H1 (cell line): ENCODE data around the gene PTPN2. TPM values are rescaled to one million over a fixed set of nuclear protein-coding genes. Genes with fewer than 3 reads are reported as not detected.

ENCODE experiments used
- CTCF ChIA-PET: fragments of 300-600 bp; sonication (Branson Sonifier 250); formaldehyde crosslinking; loops from one replicate; lab custom pipeline; 2021; ENCODE audit not compliant: partially characterized antibody; lab: Charles Lee
- POLR2A ChIA-PET: fragments of 300-600 bp; sonication (Branson Sonifier 250); formaldehyde crosslinking; loops from one replicate; lab custom pipeline; 2021; ENCODE audit warnings: inconsistent platforms; ENCODE audit not compliant: partially characterized antibody; lab: Charles Lee
- DNase-seq, 2 experiments: peaks; one replicate each; pipeline versions ENCODE4 v3.0.0 to v3.0.0-alpha.2; 2010 to 2022; ENCODE audit warnings: low spot score in 2 of 2, low read depth in 1 of 2, mixed read lengths in 1 of 2
- FAIRE-seq: peaks from 2 replicates; lab custom pipeline; 2011; peaks lifted over from hg19 to GRCh38; lab: Jason Lieb, UNC
- H2AFZ ChIP-seq: 2 replicates; pipeline ENCODE4 v1.8.1; 2012; ENCODE audit warnings: low read length, inconsistent platforms
- H2AK5ac ChIP-seq: 2 replicates; pipeline ENCODE4 v1.6.1; 2013; ENCODE audit warnings: low read depth, low read length
- H2BK120ac ChIP-seq: replicated peaks from 2 replicates; pipeline ENCODE3; 2013; ENCODE audit warnings: low read depth, low read length, inconsistent platforms
- H2BK12ac ChIP-seq: 2 replicates; pipeline ENCODE4 v1.6.1; 2013; ENCODE audit warnings: low read depth, low read length
- H2BK15ac ChIP-seq: 2 replicates; pipeline ENCODE4 v1.6.1; 2013; ENCODE audit warnings: low read length
- H2BK20ac ChIP-seq: 2 replicates; pipeline ENCODE4 v1.6.1; 2013; ENCODE audit warnings: low read length
- H2BK5ac ChIP-seq: 2 replicates; pipeline ENCODE4 v1.6.1; 2013; ENCODE audit warnings: low read depth, low read length
- H3K14ac ChIP-seq: 2 replicates; pipeline ENCODE4 v1.6.1; 2013; ENCODE audit warnings: inconsistent platforms; ENCODE audit not compliant: insufficient read length
- H3K18ac ChIP-seq: 2 replicates; pipeline ENCODE4 v1.6.1; 2013; ENCODE audit warnings: low read length; ENCODE audit errors: extremely low read depth
- H3K23ac ChIP-seq: 2 replicates; pipeline ENCODE4 v1.6.1; 2013; ENCODE audit warnings: inconsistent platforms; ENCODE audit not compliant: insufficient read length
- H3K23me2 ChIP-seq: 2 replicates; pipeline ENCODE4 v1.6.1; 2013; ENCODE audit warnings: low read depth, low read length
- H3K27ac ChIP-seq: 2 replicates; pipeline ENCODE4 v1.6.1; 2011; ENCODE audit warnings: low read depth, low read length, inconsistent platforms
- H3K27me3 ChIP-seq, 4 experiments: replicated peaks in 1 of 4; 1 replicate in 1 of 4; 2 replicates in 3 of 4; pipeline versions ENCODE4 v1.6.1 to v1.8.1; 2011 to 2013; ENCODE audit warnings: low read length in 3 of 4, mild to moderate bottlenecking in 3 of 4, inconsistent platforms in 2 of 4, mixed read lengths in 2 of 4, moderate library complexity in 1 of 4; ENCODE audit not compliant: control insufficient read depth in 3 of 4, insufficient read depth in 3 of 4; ENCODE audit errors: extremely low read depth in 1 of 4
- H3K36me3 ChIP-seq, 4 experiments: 2 replicates each; pipeline versions ENCODE4 v1.6.1 to v1.8.1; 2011 to 2013; ENCODE audit warnings: mild to moderate bottlenecking in 4 of 4, low read length in 3 of 4, moderate library complexity in 2 of 4, control low read depth in 1 of 4, inconsistent platforms in 1 of 4; ENCODE audit not compliant: insufficient read depth in 4 of 4, control insufficient read depth in 2 of 4
- H3K4ac ChIP-seq: replicated peaks from 2 replicates; pipeline ENCODE3; 2013; ENCODE audit warnings: low read length, low read depth, mixed read lengths, inconsistent platforms; ENCODE audit not compliant: insufficient read length
- H3K4me1 ChIP-seq, 4 experiments: replicated peaks in 1 of 4; 1 replicate in 1 of 4; 2 replicates in 3 of 4; pipeline versions ENCODE4 v1.6.1 to v1.8.1; 2011 to 2013; ENCODE audit warnings: low read length in 3 of 4, inconsistent platforms in 2 of 4, mixed read lengths in 1 of 4; ENCODE audit not compliant: insufficient read depth in 4 of 4, control insufficient read depth in 3 of 4
- H3K4me2 ChIP-seq, 2 experiments: 2 replicates each; pipeline versions ENCODE4 v1.6.1 to v1.8.1; 2011 to 2013; ENCODE audit warnings: low read depth in 2 of 2, low read length in 2 of 2, control low read depth in 1 of 2, inconsistent platforms in 1 of 2, mild to moderate bottlenecking in 1 of 2; ENCODE audit not compliant: insufficient read depth in 1 of 2
- H3K4me3 ChIP-seq, 4 experiments: fragments of 200-600, 300-600 bp in 1 of 4; sonication (generic), shearing (Covaris generic), sonication (Bioruptor Twin) in 1 of 4; 2 replicates each; pipeline versions ENCODE4 v1.5.1 to v1.8.1; 2011 to 2016; ENCODE audit warnings: low read length in 4 of 4, low read depth in 3 of 4, control low read depth in 2 of 4, inconsistent platforms in 2 of 4, mild to moderate bottlenecking in 2 of 4, mixed read lengths in 1 of 4, moderate library complexity in 1 of 4; ENCODE audit not compliant: insufficient read depth in 2 of 4; ENCODE audit errors: extremely low read depth in 1 of 4
- H3K56ac ChIP-seq: replicated peaks from 2 replicates; pipeline ENCODE3; 2013; ENCODE audit warnings: low read depth, mild to moderate bottlenecking, mixed read lengths, low read length, inconsistent platforms; ENCODE audit not compliant: insufficient read length
- H3K79me1 ChIP-seq: 2 replicates; pipeline ENCODE4 v1.6.1; 2013; ENCODE audit warnings: low read depth, low read length, control low read depth
- H3K79me2 ChIP-seq, 2 experiments: 2 replicates each; pipeline versions ENCODE4 v1.6.1 to v1.8.1; 2012 to 2013; ENCODE audit warnings: low read length in 2 of 2, mild to moderate bottlenecking in 2 of 2, inconsistent platforms in 1 of 2; ENCODE audit not compliant: insufficient read depth in 2 of 2, control insufficient read depth in 1 of 2
- H3K9ac ChIP-seq, 4 experiments: replicated peaks in 1 of 4; 1 replicate in 1 of 4; 2 replicates in 3 of 4; pipeline versions ENCODE4 v1.6.1 to v1.8.1; 2011 to 2013; ENCODE audit warnings: low read depth in 3 of 4, low read length in 3 of 4, control low read depth in 2 of 4, mild to moderate bottlenecking in 2 of 4, moderate library complexity in 2 of 4, inconsistent platforms in 1 of 4; ENCODE audit errors: extremely low read depth in 1 of 4
- H3K9me3 ChIP-seq, 2 experiments: 2 replicates each; pipeline versions ENCODE4 v1.6.1 to v1.8.1; 2012 to 2013; ENCODE audit warnings: mild to moderate bottlenecking in 2 of 2, moderate library complexity in 2 of 2, control low read depth in 1 of 2, inconsistent platforms in 1 of 2, low read depth in 1 of 2, low read length in 1 of 2, mixed read lengths in 1 of 2; ENCODE audit not compliant: insufficient read depth in 2 of 2
- H4K20me1 ChIP-seq, 2 experiments: replicated peaks in 1 of 2; 2 replicates each; pipeline versions ENCODE3 to v1.8.1; 2011 to 2013; ENCODE audit warnings: inconsistent platforms in 2 of 2, low read length in 2 of 2, mild to moderate bottlenecking in 1 of 2; ENCODE audit not compliant: insufficient read depth in 2 of 2, control insufficient read depth in 1 of 2
- H4K5ac ChIP-seq: 2 replicates; pipeline ENCODE4 v1.6.1; 2013; ENCODE audit warnings: low read length, low read depth, mixed read lengths, inconsistent platforms; ENCODE audit not compliant: insufficient read length
- H4K8ac ChIP-seq: 2 replicates; pipeline ENCODE4 v1.8.0; 2013; ENCODE audit warnings: mild to moderate bottlenecking, moderate library complexity, low read length, inconsistent platforms; ENCODE audit not compliant: insufficient read depth; ENCODE audit errors: extremely low read depth
- H4K91ac ChIP-seq: replicated peaks from 2 replicates; pipeline ENCODE3; 2013; ENCODE audit warnings: low read length, mixed read lengths, inconsistent platforms; ENCODE audit not compliant: insufficient read length
- CBX8 ChIP-seq: fragments of 300-800, 300-1000 bp; sonication (generic); IDR thresholded peaks from 2 replicates; pipeline ENCODE4 v1.7.1; 2016; ENCODE audit warnings: low read depth, low read length, borderline replicate concordance
- EGR1 ChIP-seq: IDR thresholded peaks from 2 replicates; pipeline ENCODE4 v1.6.1; 2011; ENCODE audit warnings: low read depth, low read length, borderline replicate concordance
- GTF2F1 ChIP-seq: IDR thresholded peaks from 2 replicates; pipeline ENCODE4 v1.6.1; 2012; ENCODE audit warnings: low read depth, low read length, improper control_type of control experiment, borderline replicate concordance
- JUND ChIP-seq: IDR thresholded peaks from 2 replicates; pipeline ENCODE4 v1.6.1; 2011; ENCODE audit warnings: mild to moderate bottlenecking, improper control_type of control experiment, low read length
- PHF8 ChIP-seq: fragments of 200-600 bp; sonication (generic); conservative IDR thresholded peaks from 2 replicates; pipeline ENCODE4 v1.7.1; 2012; ENCODE audit warnings: low read depth, mild to moderate bottlenecking, inconsistent platforms, low read length, moderate library complexity
- POU5F1 ChIP-seq: IDR thresholded peaks from 2 replicates; pipeline ENCODE4 v1.6.1; 2011; ENCODE audit warnings: low read depth, mild to moderate bottlenecking, low read length, moderate library complexity
- RXRA ChIP-seq: IDR thresholded peaks from 2 replicates; pipeline ENCODE4 v1.6.1; 2011; ENCODE audit warnings: low read depth, mild to moderate bottlenecking, low read length, moderate library complexity; ENCODE audit not compliant: insufficient read depth
- WGBS, 2 experiments: shearing (Covaris generic) in 1 of 2; methylation state at CpG; one replicate each; pipeline versions ENCODE4 v1.1.6 to v1.1.7; 2013 to 2015; ENCODE audit warnings: low lambda C conversion rate in 2 of 2, mixed read lengths in 2 of 2, inconsistent platforms in 1 of 2, low coverage in 1 of 2, missing lambda C conversion rate in 1 of 2; ENCODE audit not compliant: insufficient replicate concordance in 2 of 2, insufficient coverage in 1 of 2, insufficient read length in 1 of 2; ENCODE audit errors: extremely low coverage in 1 of 2, missing lambda C conversion rate in 1 of 2; 5-methylcytosine and 5-hydroxymethylcytosine counted together
- polyA plus RNA-seq, 7 experiments: library from polyadenylated mRNA; depleted of rRNA in 3 of 7; stranded (reverse) in 5 of 7; unstranded in 2 of 7; fragments of >200 nt in 5 of 7; fragments of 200-250 nt in 2 of 7; gene quantifications; 1 replicate in 5 of 7; 2 replicates in 1 of 7; 4 replicates in 1 of 7; pipeline versions ENCODE4 v1.2.1 to v1.2.3, GENCODE V29; 2011 to 2013; ENCODE audit warnings: missing spikeins in 2 of 7, mixed read lengths in 2 of 7
- total RNA-seq: library from RNA; stranded (reverse); fragmentation: NEBNext Ultra II Directional; extraction: Animal tissue kit (Norgen Biotek cat#: 25700); gene quantifications from 2 replicates; pipeline ENCODE4 v1.2.1, GENCODE V29; 2021

Gene PTPN2
- total and polyA plus RNA-seq, 2 of the 8 experiments (the other 6 are each of a cell fraction or from before 2014, with no cell fraction given), result 16.4 to 54.0 TPM

GRCh38 chr18:12890964-12891363 is 6.9 kb upstream of the PTPN2 start:
- H3K4me2 ChIP-seq, result no peak overlapping the region
- no peaks in the 10 kb centered on the region for H3K36me3 ChIP-seq
- no peak overlapping the region for H3K4me3 ChIP-seq
- H3K79me2 ChIP-seq, result no peaks in the 10 kb centered on the region
- H3K27ac ChIP-seq, result no peak overlapping the region
- 96% methylated on average over 3 of the region's 3 CpGs; no CpG with 5 or more reads in 1 of the 2 experiments for WGBS, 2 experiments
- H4K8ac ChIP-seq, result no peak overlapping the region
- H3K4me1 ChIP-seq, result peaks cover 0 to 6% (median 2%) of the 10 kb centered on the region in 4 experiments; a peak in 3 of 7 replicates
- no peaks in the 10 kb centered on the region for H3K23me2 ChIP-seq
- H2BK20ac ChIP-seq, result no peak overlapping the region
- H2BK12ac ChIP-seq, result no peak overlapping the region
- H2BK5ac ChIP-seq, result no peak overlapping the region
- H3K27me3 ChIP-seq, result no peaks in the 10 kb centered on the region
- H3K9me3 ChIP-seq, result no peaks in the 10 kb centered on the region; a peak in 1 of 4 replicates
- H3K18ac ChIP-seq, result no peak overlapping the region
- H3K4ac ChIP-seq, result no peak overlapping the region
- H3K14ac ChIP-seq, result no peak overlapping the region
- H3K56ac ChIP-seq, result no peak overlapping the region
- H2AK5ac ChIP-seq, result no peak overlapping the region
- H3K23ac ChIP-seq, result no peak overlapping the region
- DNase-seq (no peak), FAIRE-seq (no peak)
- no peaks in the 10 kb centered on the region for H4K20me1 ChIP-seq
- no peaks in the 10 kb centered on the region for H3K79me1 ChIP-seq
- H3K9ac ChIP-seq, result no peak overlapping the region
- no peak for TF ChIP-seq EGR1
- no peak for TF ChIP-seq CBX8
- no peak for TF ChIP-seq POU5F1
- TF ChIP-seq PHF8, result no peak
- no peak for TF ChIP-seq JUND
- no peak for TF ChIP-seq RXRA
- TF ChIP-seq GTF2F1, result no peak
- H2BK15ac ChIP-seq, result no peak overlapping the region
- POLR2A ChIA-PET, result interaction anchor here (1.3 to 1.6 kb wide), 2 partner anchors 9 to 21 kb away, joined by 3 to 4 read pairs; no protein-coding TSS in a partner anchor
- H4K91ac ChIP-seq, result no peak overlapping the region
- H2BK120ac ChIP-seq, result no peak overlapping the region
- CTCF ChIA-PET, result interaction anchor here (0.9 to 6.1 kb wide), 24 partner anchors 8 to 168 kb away, joined by 3 to 34 read pairs (median 6); no protein-coding TSS in a partner anchor
- H4K5ac ChIP-seq, result no peak overlapping the region
- H2AFZ ChIP-seq, result no peak overlapping the region
